ENCODE data around the gene ATP6V0E2.
"Not testable (repeated sequence)": the region's sequence is repeated elsewhere in the genome, so short reads cannot be mapped to it uniquely, and the experiment has no call there.

GRCh38 chr7:149926414-149926813 lies 52.6 kb downstream of the ATP6V0E2 start:
- not testable (repeated sequence) for TF ChIP-seq RAD21 (IDR thresholded peaks at IDR 0.05; ENCODE audit: low read depth); CEBPB (IDR thresholded peaks at IDR 0.05; ENCODE audit: low read depth); EZH2 (IDR thresholded peaks at IDR 0.05); CTCF (IDR thresholded peaks at IDR 0.05 in 2 of 3, conservative IDR thresholded peaks at IDR 0.05 in 1 of 3; ENCODE audit: borderline replicate concordance in 1 of 3, insufficient read depth in 1 of 3, low read depth in 2 of 3, low read length in 2 of 3); SP1 (IDR thresholded peaks at IDR 0.05; ENCODE audit: low read depth)
